Measurements from ENCODE around the gene ZNF283.

The ZNF283 gene

GRCh38 chr19:43883864-43884263 is 56.7 kb downstream of the ZNF283 start, which contains the start of gene ZNF404:
TSS of gene ZNF404 (minus strand) at chr19:43883964.
- no peak within 1 kb of the TSS for H3K9ac ChIP-seq (ENCODE audit: low read depth, low read length)
- no peak within 1 kb of the TSS for H3K27ac ChIP-seq (ENCODE audit: low read length)
- no peak within 1 kb of the TSS for H3K4me3 ChIP-seq (ENCODE audit: low read length)
- no peaks in the 10 kb centered on the region for H3K36me3 ChIP-seq (ENCODE audit: insufficient read depth, low read depth, low read length)
- H3K9me3 ChIP-seq (ENCODE audit: insufficient read depth, low read depth, low read length), result peaks cover 93% of the 10 kb centered on the region
- H3K4me1 ChIP-seq (ENCODE audit: insufficient read depth, low read length), result no peaks in the 10 kb centered on the region
- H3K27me3 ChIP-seq (ENCODE audit: insufficient read depth, low read length), result no peaks in the 10 kb centered on the region

- Histone ChIP-seq H3K9me3 (ENCODE audit: insufficient read depth, low read depth, low read length) (peaks cover 72% of the 10 kb centered on the region), H3K4me1 (ENCODE audit: insufficient read depth, low read length) (no peaks in the 10 kb centered on the region), H3K4me3 (ENCODE audit: low read length) (no peak overlapping the region), H3K27ac (ENCODE audit: low read length) (no peak overlapping the region), H3K36me3 (ENCODE audit: insufficient read depth, low read depth, low read length) (no peaks in the 10 kb centered on the region), H3K9ac (ENCODE audit: low read depth, low read length) (no peak overlapping the region), H3K27me3 (ENCODE audit: insufficient read depth, low read length) (no peaks in the 10 kb centered on the region)
These were observed 68.7 kb downstream of the ZNF283 start for GRCh38 chr19:43895727-43896308.
